AG09309 (cell line): Measurements from ENCODE around the gene BICRA.

ENCODE experiments used
- DNase-seq: peaks from one replicate; pipeline ENCODE4 v3.0.0-alpha.2; 2010; ENCODE audit warnings: low read depth
- H3K4me3 ChIP-seq: 2 replicates; pipeline ENCODE4 v1.5.1; 2011; ENCODE audit warnings: mild to moderate bottlenecking, low read depth, low read length, moderate library complexity; ENCODE audit not compliant: control insufficient read depth
- TF ChIP-seq, protein P1 (sequence below): IDR thresholded peaks from 2 replicates; pipeline ENCODE4 v1.5.1; 2011; ENCODE audit warnings: mild to moderate bottlenecking, low read depth, low read length, inconsistent platforms; ENCODE audit not compliant: insufficient read depth, control insufficient read depth; ENCODE audit errors: missing control alignments

BICRA gene

DNA sequence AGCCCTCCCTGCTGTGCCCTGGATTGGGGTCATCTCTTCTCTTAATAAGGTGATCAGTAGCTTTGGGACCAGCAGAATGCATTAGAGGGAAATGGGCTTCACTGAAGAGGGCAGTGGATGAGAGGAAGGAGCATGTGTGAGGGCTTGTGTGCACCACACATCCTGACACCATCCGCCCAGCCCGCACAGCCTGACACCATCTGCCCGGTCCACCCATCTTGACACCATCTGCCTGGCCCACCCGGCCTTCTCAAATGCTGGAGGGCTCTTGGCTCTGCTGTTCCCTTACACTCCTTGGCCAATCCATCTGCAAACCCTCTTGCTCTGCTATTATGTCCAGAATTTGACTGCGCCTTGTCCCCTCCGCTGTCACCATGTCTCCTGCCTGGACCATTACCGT is 41.8 kb downstream of the BICRA start:
- TF ChIP-seq, protein P1, sequence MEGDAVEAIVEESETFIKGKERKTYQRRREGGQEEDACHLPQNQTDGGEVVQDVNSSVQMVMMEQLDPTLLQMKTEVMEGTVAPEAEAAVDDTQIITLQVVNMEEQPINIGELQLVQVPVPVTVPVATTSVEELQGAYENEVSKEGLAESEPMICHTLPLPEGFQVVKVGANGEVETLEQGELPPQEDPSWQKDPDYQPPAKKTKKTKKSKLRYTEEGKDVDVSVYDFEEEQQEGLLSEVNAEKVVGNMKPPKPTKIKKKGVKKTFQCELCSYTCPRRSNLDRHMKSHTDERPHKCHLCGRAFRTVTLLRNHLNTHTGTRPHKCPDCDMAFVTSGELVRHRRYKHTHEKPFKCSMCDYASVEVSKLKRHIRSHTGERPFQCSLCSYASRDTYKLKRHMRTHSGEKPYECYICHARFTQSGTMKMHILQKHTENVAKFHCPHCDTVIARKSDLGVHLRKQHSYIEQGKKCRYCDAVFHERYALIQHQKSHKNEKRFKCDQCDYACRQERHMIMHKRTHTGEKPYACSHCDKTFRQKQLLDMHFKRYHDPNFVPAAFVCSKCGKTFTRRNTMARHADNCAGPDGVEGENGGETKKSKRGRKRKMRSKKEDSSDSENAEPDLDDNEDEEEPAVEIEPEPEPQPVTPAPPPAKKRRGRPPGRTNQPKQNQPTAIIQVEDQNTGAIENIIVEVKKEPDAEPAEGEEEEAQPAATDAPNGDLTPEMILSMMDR, result no peak
- no peak for DNase-seq
- no peak overlapping the region for H3K4me3 ChIP-seq

GRCh38 chr19:47651132-47651531 is 42.2 kb downstream of the BICRA start:
- TF ChIP-seq, protein P1, result no peak
- no peak overlapping the region for H3K4me3 ChIP-seq
- DNase-seq, result no peak

DNA sequence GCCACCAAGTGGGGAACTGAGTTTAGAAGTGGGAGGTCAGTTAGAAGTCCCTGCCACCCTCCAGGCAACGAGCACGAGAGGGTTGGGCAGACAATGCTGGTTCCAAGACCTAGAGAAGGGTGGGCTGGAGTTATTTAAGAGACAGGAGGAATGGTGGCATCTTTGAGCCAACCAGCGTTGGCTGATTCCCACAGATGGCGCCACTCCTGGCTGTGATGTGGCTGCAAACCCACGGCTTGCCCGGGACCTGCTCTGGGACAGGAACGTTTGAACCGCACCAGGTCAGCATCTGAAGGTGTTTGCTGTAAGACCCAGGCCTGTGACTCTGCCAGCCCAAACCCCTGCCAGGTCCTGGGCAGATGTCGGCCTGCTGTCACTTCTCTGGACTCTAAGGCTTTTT is 42.8 kb downstream of the BICRA start:
- DNase-seq, result no peak
- H3K4me3 ChIP-seq, result no peak overlapping the region
- TF ChIP-seq, protein P1, result no peak

DNA sequence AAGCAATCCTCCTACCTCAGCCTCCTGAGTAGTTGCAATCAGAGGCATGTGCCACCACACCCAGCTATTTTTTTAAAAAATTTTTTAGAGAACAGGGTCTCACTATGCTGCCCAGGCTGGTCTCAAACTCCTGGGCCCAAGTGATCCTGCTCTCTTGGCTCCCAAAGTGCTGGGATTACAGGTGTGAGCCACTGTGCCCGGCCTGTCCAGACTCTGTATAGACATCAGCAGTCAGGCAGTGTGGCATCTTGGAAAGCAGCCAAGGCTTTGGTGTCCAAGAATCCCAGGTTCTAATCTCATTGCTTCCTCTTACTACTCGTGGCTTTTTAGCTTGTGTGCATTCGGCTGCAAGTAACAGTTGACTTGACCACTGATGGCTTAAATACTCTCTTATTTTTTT is 43.4 kb downstream of the BICRA start:
- no peak for DNase-seq
- TF ChIP-seq, protein P1, result no peak
- no peak overlapping the region for H3K4me3 ChIP-seq

- TF ChIP-seq, protein P1, result no peak
- no peak overlapping the region for H3K4me3 ChIP-seq
- no peak for DNase-seq
These were observed 44.9 kb downstream of the BICRA start for GRCh38 chr19:47653856-47654255.

- TF ChIP-seq, protein P1, result no peak
- DNase-seq, result no peak
- no peak overlapping the region for H3K4me3 ChIP-seq
These were observed 48.8 kb downstream of the BICRA start for GRCh38 chr19:47657719-47658118.
